ENCODE results near the gene GNG14. TPM values are rescaled to one million over a fixed set of nuclear protein-coding genes. Genes with fewer than 3 reads are reported as not detected.

The GNG14 gene
- total RNA-seq, 3 donors from 2014 or later (not counting 1 experiment from before 2014, with no cell fraction given): not detected

DNA sequence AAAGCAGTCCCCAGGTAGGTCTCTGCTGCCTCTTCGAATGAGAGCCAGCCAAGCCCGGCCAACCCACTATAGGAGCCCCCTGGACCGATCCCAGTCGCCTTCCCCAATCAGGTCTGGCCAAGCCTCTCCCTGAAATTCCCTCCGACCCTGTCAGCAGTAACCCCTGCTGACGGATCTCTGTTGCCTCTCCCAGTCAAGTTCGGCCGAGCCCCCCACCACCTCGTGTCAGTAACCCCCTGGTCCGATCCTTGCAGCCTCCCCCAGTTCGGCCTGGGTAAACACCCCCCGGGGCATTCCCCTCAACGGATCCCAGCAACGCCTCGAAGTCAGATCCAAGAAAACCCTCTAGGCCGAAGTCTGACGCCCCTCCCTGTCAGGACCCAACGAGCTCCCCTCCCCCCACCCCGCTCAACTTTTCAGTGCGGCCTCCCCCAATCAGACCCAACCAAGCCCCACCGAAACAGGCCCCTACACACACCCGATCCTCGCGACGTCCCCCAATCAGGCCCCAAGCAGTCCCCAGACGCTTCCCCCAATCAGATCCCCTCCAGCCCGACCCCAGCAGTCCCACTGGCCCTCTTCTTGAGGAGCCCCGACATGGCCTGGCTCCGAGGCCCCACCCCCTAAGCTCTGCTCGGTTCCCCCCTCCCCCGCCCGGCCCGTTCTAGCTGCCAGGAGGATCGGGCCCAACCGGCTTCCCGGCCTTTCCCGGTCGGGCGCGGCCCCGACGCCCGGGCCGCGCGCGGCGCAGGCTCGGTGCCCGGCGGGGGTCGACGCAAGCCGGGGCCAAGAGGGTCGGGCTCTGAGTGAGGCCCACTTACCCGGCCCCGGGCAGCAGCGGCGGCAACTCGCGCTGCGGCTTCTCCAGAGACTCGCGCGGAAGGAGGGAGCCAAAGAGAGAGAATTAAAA is 34.1 kb downstream of the GNG14 start:
- Mint-ChIP-seq H3K9me3 (no peaks in the 10 kb centered on the region), H3K4me1 (peaks cover 26 to 42% of the 10 kb centered on the region in 2 donors), H3K27me3 (ENCODE audit: low read depth in 2 of 2) (no peaks in the 10 kb centered on the region), H3K36me3 (no peaks in the 10 kb centered on the region), H3K27ac (peak overlapping the region; percentile 91 to 96), H3K4me3 (peak overlapping the region; percentile 94)
- Histone ChIP-seq H3K4me3 (ENCODE audit: low read length) (peak overlapping the region; percentile 60), H3K27ac (ENCODE audit: low read length) (peak overlapping the region; percentile 44), H3K27me3 (ENCODE audit: control insufficient read depth, insufficient read depth, low read length) (no peaks in the 10 kb centered on the region), H3K36me3 (ENCODE audit: control insufficient read depth, insufficient read depth, low read length) (peaks cover 4% of the 10 kb centered on the region), H3K9me3 (ENCODE audit: control insufficient read depth, insufficient read depth, low read length) (no peaks in the 10 kb centered on the region), H3K4me1 (ENCODE audit: control insufficient read depth, insufficient read depth, low read length) (peaks cover 36% of the 10 kb centered on the region)
- TF ChIP-seq, protein P1, sequence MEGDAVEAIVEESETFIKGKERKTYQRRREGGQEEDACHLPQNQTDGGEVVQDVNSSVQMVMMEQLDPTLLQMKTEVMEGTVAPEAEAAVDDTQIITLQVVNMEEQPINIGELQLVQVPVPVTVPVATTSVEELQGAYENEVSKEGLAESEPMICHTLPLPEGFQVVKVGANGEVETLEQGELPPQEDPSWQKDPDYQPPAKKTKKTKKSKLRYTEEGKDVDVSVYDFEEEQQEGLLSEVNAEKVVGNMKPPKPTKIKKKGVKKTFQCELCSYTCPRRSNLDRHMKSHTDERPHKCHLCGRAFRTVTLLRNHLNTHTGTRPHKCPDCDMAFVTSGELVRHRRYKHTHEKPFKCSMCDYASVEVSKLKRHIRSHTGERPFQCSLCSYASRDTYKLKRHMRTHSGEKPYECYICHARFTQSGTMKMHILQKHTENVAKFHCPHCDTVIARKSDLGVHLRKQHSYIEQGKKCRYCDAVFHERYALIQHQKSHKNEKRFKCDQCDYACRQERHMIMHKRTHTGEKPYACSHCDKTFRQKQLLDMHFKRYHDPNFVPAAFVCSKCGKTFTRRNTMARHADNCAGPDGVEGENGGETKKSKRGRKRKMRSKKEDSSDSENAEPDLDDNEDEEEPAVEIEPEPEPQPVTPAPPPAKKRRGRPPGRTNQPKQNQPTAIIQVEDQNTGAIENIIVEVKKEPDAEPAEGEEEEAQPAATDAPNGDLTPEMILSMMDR (IDR thresholded peaks at IDR 0.05): no peak
- DNase-seq (peak in 1 of 2 donors; percentile 69), ATAC-seq (peak; percentile 52 to 67 (median 54))
- under 1% methylated on average over 64 of the region's 65 CpGs for WGBS (ENCODE audit: insufficient coverage)
- intact Hi-C loops (cut with micrococcal nuclease): loop anchor here (5.0 kb wide), 3 partner anchors 40 to 70 kb away; partner anchors contain the start of genes DHPS, JUNB, MAN2B1 and WDR83

DNA sequence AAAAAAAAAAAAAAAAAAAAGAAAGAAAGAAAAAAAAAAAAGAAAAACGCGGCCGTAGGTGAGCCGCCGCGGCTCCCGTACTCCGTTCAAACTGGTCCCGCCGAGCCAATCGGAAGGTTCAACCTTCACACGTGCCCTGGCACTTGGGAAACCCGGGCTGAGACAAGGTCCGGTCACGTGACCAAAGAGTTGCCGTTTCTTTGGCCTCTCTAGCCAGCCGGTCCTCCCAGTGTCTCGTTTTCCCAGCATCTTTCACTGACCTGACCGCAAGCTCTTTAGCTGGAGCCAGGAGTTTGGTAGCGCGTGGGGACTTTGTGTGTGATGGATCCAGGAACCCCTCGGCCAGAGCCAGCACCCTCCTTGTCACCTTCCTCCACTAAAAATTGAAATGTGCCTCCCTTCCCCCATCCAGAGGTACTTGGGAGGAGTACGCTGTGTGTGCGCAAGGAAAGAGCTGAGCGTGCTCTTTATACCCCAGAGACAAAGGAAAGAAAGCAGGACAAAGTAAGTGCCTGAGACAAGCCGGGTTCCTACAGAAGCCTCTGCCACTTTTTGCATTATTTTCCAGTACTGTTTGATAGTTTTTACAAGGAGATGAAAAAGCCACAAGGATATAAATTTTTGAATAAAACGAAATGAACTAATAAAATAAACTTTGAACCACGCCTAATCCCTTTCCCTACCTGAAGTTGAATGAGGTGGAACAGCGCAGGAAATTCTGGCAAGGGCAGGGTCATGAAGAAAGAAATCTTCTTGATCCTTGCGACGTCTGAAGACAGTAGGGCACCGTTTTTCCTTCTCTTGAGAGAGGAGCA is 35.0 kb downstream of the GNG14 start:
- intact Hi-C loops (cut with micrococcal nuclease): loop anchor here (1.0 to 5.0 kb wide), 4 partner anchors 11 to 70 kb away; partner anchors contain the start of genes DHPS, JUNB, MAN2B1 and WDR83
- Mint-ChIP-seq H3K27me3 (ENCODE audit: low read depth in 2 of 2) (no peaks in the 10 kb centered on the region), H3K4me3 (peak overlapping the region; percentile 93), H3K9me3 (no peaks in the 10 kb centered on the region), H3K36me3 (no peaks in the 10 kb centered on the region), H3K27ac (peak overlapping the region; percentile 91 to 96), H3K4me1 (peaks cover 26 to 42% of the 10 kb centered on the region in 2 donors)
- no peaks in the 10 kb centered on the region for H3K9me3 ChIP-seq (ENCODE audit: control insufficient read depth, insufficient read depth, low read length)
- H3K4me1 ChIP-seq (ENCODE audit: control insufficient read depth, insufficient read depth, low read length): peaks cover 36% of the 10 kb centered on the region
- no peaks in the 10 kb centered on the region for H3K27me3 ChIP-seq (ENCODE audit: control insufficient read depth, insufficient read depth, low read length)
- peak overlapping the region; percentile 60 for H3K4me3 ChIP-seq (ENCODE audit: low read length)
- under 1% methylated on average over 30 of the region's 32 CpGs for WGBS (ENCODE audit: insufficient coverage)
- H3K27ac ChIP-seq (ENCODE audit: low read length): peak overlapping the region; percentile 44
- peaks cover 2% of the 10 kb centered on the region for H3K36me3 ChIP-seq (ENCODE audit: control insufficient read depth, insufficient read depth, low read length)
- peak; percentile 87 to 97 (median 95) for ATAC-seq
- DNase-seq: peak; percentile 87 to 99
- TF ChIP-seq, protein P1 (IDR thresholded peaks at IDR 0.05): no peak

DNA sequence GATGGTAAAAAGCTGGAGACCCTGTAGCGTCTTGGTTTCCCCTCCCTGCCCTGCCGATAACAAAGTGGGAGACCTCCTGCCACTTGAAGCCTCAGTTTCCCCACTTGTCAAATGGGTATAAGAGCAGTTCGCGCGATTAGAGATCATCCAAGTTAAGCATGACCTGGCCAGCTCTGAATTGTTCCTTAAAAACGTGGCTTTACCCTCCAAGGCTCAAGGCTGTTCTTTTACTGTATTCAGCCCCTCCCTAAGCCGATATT is 35.5 kb downstream of the GNG14 start:
- Mint-ChIP-seq H3K36me3 (no peaks in the 10 kb centered on the region), H3K4me1 (peaks cover 26 to 42% of the 10 kb centered on the region in 2 donors), H3K9me3 (no peaks in the 10 kb centered on the region), H3K4me3 (peak overlapping the region; percentile 93), H3K27me3 (ENCODE audit: low read depth in 2 of 2) (no peaks in the 10 kb centered on the region), H3K27ac (peak overlapping the region; percentile 91 to 96)
- intact Hi-C loops (cut with micrococcal nuclease): loop anchor here (1.0 to 5.0 kb wide), 4 partner anchors 10 to 69 kb away; partner anchors contain the start of genes DHPS, JUNB, MAN2B1 and WDR83
- H3K36me3 ChIP-seq (ENCODE audit: control insufficient read depth, insufficient read depth, low read length): peaks cover 8% of the 10 kb centered on the region
- H3K9me3 ChIP-seq (ENCODE audit: control insufficient read depth, insufficient read depth, low read length): no peaks in the 10 kb centered on the region
- TF ChIP-seq, protein P1 (IDR thresholded peaks at IDR 0.05): no peak
- peak overlapping the region; percentile 60 for H3K4me3 ChIP-seq (ENCODE audit: low read length)
- H3K4me1 ChIP-seq (ENCODE audit: control insufficient read depth, insufficient read depth, low read length): peaks cover 36% of the 10 kb centered on the region
- no peaks in the 10 kb centered on the region for H3K27me3 ChIP-seq (ENCODE audit: control insufficient read depth, insufficient read depth, low read length)
- DNase-seq (no peak), ATAC-seq (no peak)
- H3K27ac ChIP-seq (ENCODE audit: low read length): peak overlapping the region; percentile 44
- under 1% methylated on average over 7 of the region's 7 CpGs for WGBS (ENCODE audit: insufficient coverage)

Measured in natural killer cell (primary cell).